SW480 (cell line): ENCODE measurements around the gene ATP6V0A4.
"Not testable (repeated sequence)": the region's sequence is repeated elsewhere in the genome, so short reads cannot be mapped to it uniquely, and the experiment has no call there.

Source experiments
- DNase-seq: peaks from one replicate; pipeline ENCODE4 v3.0.0-alpha.2; 2016; ENCODE audit warnings: low spot score

Gene ATP6V0A4

GRCh38 chr7:138802706-138803105, 4.7 kb upstream of the ATP6V0A4 start:
- DNase-seq, result no peak

- DNase-seq, result no peak
Observed at GRCh38 chr7:138801256-138801655, 3.3 kb upstream of the ATP6V0A4 start.

- DNase-seq, result no peak
Observed at GRCh38 chr7:138799336-138800000, 1.5 kb upstream of the ATP6V0A4 start.

- no peak for DNase-seq
Observed at GRCh38 chr7:138798836-138799235, 840 bp upstream of the ATP6V0A4 start.

GRCh38 chr7:138797046-138797445, 950 bp downstream of the ATP6V0A4 start:
- not testable (repeated sequence) for DNase-seq

GRCh38 chr7:138796038-138796615, 1.9 kb downstream of the ATP6V0A4 start:
- no peak for DNase-seq

- peak; percentile 15 for DNase-seq
Observed at GRCh38 chr7:138785587-138786437, 12.2 kb downstream of the ATP6V0A4 start.

- DNase-seq, result no peak
Observed at GRCh38 chr7:138784692-138785091, 13.3 kb downstream of the ATP6V0A4 start.

- DNase-seq, result no peak
Observed at GRCh38 chr7:138781004-138781403, 17.0 kb downstream of the ATP6V0A4 start.

GRCh38 chr7:138776166-138776833, 21.7 kb downstream of the ATP6V0A4 start:
- DNase-seq, result no peak

GRCh38 chr7:138773817-138774216, 24.2 kb downstream of the ATP6V0A4 start:
- DNase-seq, result no peak

GRCh38 chr7:138773176-138773575, 24.8 kb downstream of the ATP6V0A4 start:
- no peak for DNase-seq

- DNase-seq, result no peak
Observed at GRCh38 chr7:138770904-138771303, 27.1 kb downstream of the ATP6V0A4 start.

- no peak for DNase-seq
Observed at GRCh38 chr7:138768241-138768640, 29.8 kb downstream of the ATP6V0A4 start.

- DNase-seq, result peak; percentile 21
Observed at GRCh38 chr7:138756591-138757242, 41.3 kb downstream of the ATP6V0A4 start.

- no peak for DNase-seq
Observed at GRCh38 chr7:138755842-138756590, 42.0 kb downstream of the ATP6V0A4 start.

GRCh38 chr7:138755331-138755747, 42.7 kb downstream of the ATP6V0A4 start:
- peak; percentile 28 for DNase-seq

- DNase-seq, result no peak
Observed at GRCh38 chr7:138753610-138754009, 44.4 kb downstream of the ATP6V0A4 start.

GRCh38 chr7:138753150-138753518, 44.9 kb downstream of the ATP6V0A4 start:
- DNase-seq, result peak; percentile 82

- DNase-seq, result peak; percentile 100
Observed at GRCh38 chr7:138752518-138753149, 45.4 kb downstream of the ATP6V0A4 start.
